Measurements from ENCODE around the gene SLC35A4.
A peak's percentile ranks its signal among the peaks of the same experiment; 100 is the strongest.
"Not testable (repeated sequence)": the region's sequence is repeated elsewhere in the genome, so short reads cannot be mapped to it uniquely, and the experiment has no call there.

The SLC35A4 gene

DNA sequence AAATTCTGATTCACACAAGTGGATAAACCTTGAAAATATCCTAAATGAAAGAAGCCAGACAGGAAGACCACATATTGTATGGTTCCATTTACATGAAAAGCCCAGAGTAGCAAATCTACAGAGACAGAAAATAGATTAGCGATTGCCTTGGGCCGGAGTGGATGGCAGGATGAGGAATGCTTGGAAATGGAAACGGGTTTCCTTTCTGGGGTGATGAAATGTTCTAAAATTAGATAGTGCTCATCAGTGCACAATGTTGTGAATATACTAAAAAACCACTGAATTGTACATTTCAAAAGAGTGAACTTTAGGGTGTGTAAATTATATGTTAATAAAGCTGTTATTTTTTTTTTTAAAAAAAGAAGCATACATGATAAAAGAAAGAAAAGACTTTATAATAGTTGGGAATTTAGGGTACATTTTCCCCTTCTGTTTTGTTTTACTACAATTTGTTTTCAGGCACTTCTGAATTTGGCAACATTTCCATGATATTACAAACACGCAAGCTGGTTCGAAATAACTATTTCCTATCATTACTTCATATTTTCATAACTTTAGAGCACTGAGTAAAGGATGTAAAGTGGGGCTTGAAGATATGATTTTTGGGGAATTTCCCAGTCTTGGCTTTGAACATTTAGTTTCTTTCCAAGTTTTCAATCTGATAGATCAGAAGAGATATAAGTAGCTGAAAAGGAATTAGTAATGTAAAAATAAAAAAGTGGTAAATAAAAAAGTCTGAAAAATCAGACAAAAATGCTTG lies 23.9 kb downstream of the SLC35A4 start:
- TF ChIP-seq, protein P1, sequence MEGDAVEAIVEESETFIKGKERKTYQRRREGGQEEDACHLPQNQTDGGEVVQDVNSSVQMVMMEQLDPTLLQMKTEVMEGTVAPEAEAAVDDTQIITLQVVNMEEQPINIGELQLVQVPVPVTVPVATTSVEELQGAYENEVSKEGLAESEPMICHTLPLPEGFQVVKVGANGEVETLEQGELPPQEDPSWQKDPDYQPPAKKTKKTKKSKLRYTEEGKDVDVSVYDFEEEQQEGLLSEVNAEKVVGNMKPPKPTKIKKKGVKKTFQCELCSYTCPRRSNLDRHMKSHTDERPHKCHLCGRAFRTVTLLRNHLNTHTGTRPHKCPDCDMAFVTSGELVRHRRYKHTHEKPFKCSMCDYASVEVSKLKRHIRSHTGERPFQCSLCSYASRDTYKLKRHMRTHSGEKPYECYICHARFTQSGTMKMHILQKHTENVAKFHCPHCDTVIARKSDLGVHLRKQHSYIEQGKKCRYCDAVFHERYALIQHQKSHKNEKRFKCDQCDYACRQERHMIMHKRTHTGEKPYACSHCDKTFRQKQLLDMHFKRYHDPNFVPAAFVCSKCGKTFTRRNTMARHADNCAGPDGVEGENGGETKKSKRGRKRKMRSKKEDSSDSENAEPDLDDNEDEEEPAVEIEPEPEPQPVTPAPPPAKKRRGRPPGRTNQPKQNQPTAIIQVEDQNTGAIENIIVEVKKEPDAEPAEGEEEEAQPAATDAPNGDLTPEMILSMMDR (conservative IDR thresholded peaks at IDR 0.05; ENCODE audit: low read depth, low read length), result no peak
- DNase-seq (ENCODE audit: low read depth), result peak; percentile 30
- H3K4me3 ChIP-seq (ENCODE audit: low read depth, low read length), result no peak overlapping the region

DNA sequence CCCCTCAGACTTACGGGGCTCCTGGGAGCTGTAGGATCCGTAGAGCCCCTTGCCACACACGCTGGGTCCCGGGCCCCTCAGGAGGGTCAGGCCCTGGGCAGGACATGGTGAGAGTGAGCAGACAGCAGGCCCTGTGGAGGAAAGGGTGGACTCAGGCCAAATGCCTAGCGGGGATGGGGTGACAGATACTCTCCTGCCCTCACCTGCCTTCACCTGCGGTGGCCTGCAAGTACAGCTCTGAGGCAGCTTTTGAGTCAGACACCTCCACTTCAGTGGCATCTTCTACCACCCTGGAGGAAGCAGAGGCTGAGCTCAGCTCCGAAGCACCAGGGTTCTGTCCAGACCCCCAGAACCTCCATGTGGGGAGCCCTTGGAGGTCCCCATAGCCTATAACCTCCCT lies 26.2 kb downstream of the SLC35A4 start:
- TF ChIP-seq, protein P1 (conservative IDR thresholded peaks at IDR 0.05; ENCODE audit: low read depth, low read length), result no peak
- DNase-seq (ENCODE audit: low read depth), result no peak
- no peak overlapping the region for H3K4me3 ChIP-seq (ENCODE audit: low read depth, low read length)

DNA sequence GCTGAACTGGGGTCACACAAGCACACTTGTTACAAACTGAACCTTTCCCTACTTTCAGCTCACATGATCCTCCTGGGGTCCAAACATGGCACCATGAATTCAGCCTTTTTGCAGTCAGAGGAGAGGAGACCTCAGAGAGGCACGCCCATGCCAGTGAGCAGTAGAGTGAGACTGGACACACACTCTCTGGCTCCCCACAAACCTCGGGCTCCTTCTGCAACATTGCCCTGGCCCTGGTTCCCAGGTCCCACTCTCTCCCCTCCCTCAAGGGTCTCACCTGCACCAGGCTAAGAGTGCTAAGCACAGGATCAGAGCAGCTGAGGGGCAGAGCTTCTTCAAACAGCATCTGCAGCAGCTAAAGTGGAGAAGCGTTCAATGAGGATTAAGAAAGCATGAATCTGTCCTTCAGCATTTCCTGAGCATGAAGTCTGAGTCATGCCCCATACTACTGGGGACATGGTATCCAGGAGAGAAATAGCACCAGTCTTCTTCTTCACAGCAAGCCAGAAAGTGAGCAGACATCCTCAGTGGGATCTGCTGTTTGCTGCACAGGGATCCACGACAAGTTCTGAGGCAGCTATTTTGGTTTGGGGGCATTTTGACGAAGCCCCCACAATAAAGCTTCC lies 27.2 kb downstream of the SLC35A4 start:
- H3K4me3 ChIP-seq (ENCODE audit: low read depth, low read length), result no peak overlapping the region
- peak; percentile 65 for DNase-seq (ENCODE audit: low read depth)
- TF ChIP-seq, protein P1 (conservative IDR thresholded peaks at IDR 0.05; ENCODE audit: low read depth, low read length), result no peak

GRCh38 chr5:140593070-140593469 lies 28.4 kb downstream of the SLC35A4 start:
- not testable (repeated sequence) for DNase-seq (ENCODE audit: low read depth); H3K4me3 ChIP-seq (ENCODE audit: low read depth, low read length)

DNA sequence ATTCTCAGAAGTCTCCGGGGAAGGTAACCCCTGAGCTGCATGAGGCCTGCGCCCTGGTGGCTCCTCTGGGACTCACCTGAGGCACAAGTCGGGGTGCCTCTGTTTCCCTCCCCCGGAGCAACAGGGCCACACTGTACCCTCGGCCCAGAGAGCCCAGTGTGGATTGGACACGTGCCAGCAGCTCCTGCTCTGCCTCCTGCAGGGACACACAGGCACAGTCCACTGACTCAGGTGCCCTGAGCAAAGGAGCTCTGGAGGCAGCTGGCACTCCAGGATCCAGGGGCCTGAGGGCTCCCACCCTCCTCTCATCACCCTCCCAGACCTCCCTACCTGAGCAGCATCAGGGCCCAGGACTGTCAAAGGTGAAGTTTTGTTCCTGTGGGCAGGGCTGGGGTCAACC lies 29.5 kb downstream of the SLC35A4 start:
- DNase-seq (ENCODE audit: low read depth), result no peak
- TF ChIP-seq, protein P1 (conservative IDR thresholded peaks at IDR 0.05; ENCODE audit: low read depth, low read length), result no peak
- H3K4me3 ChIP-seq (ENCODE audit: low read depth, low read length), result no peak overlapping the region

- TF ChIP-seq, protein P1 (conservative IDR thresholded peaks at IDR 0.05; ENCODE audit: low read depth, low read length), result no peak
- no peak overlapping the region for H3K4me3 ChIP-seq (ENCODE audit: low read depth, low read length)
- no peak for DNase-seq (ENCODE audit: low read depth)
Measured at GRCh38 chr5:140595538-140596300, 31.1 kb downstream of the SLC35A4 start.

DNA sequence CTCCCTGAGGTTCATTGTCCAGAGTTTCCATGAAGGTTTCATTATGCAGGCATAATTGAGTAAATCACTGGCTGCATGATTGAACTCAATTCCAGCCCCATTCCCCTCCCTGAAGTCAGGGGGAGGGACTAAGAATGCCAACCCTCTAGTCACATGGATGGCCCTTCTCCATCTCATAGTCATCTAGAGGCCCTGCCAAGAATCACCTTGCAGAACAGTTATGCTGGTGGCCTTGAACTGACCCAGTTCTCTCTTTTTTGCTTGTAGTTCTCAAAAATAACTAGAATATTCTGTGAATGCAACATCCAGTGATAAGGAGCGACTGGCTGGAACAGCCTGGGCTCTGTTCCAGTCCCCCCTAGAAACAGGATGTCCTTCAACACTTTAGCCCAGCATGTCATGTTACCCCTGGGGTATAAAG lies 31.7 kb downstream of the SLC35A4 start:
- TF ChIP-seq, protein P1 (conservative IDR thresholded peaks at IDR 0.05; ENCODE audit: low read depth, low read length), result no peak
- DNase-seq (ENCODE audit: low read depth), result peak; percentile 71
- H3K4me3 ChIP-seq (ENCODE audit: low read depth, low read length), result no peak overlapping the region
